Renal cortex interstitium (tissue), 11 donors: Measurements from ENCODE around the gene FLACC1. TPM values are rescaled to one million over a fixed set of nuclear protein-coding genes. Genes with fewer than 3 reads are reported as not detected.
"Not testable (repeated sequence)": the region's sequence is repeated elsewhere in the genome, so short reads cannot be mapped to it uniquely, and the experiment has no call there.

ENCODE experiments used
- DNase-seq, 11 donors: peaks; one replicate each; pipeline ENCODE4 v3.0.0-alpha.2; 2013; ENCODE audit warnings: low read depth in 9 of 11, low spot score in 4 of 11; ENCODE audit errors: extremely low read depth in 1 of 11
- polyA plus RNA-seq, 3 donors: library from polyadenylated mRNA; unstranded; fragments of 120-200 nt; gene quantifications; one replicate each; pipeline ENCODE4 v1.2.1, GENCODE V29; 2013; ENCODE audit not compliant: insufficient read length in 3 of 3

The FLACC1 gene
- polyA plus RNA-seq, 3 donors, result 2.0 to 5.5 (median 2.4) TPM

DNA sequence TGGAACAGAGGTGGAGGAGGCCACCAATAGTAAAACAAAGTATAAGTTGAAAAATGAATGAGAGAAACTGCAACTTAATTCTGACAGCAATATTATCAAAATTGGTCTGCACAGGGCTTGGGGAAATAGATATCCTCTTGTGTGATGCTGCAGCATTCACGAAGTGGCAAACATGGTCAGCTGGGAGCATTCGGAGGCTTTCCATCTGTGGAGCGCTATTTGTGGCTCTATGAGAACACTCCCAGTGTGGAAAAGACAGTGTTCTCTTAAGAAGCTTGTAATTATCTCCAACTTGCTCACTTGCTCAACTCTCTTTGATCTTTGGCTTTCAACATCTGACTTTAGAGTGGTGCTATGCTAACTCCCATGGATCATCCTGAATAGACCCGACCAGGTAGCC lies 3.1 kb upstream of the FLACC1 start:
- no peak for DNase-seq

DNA sequence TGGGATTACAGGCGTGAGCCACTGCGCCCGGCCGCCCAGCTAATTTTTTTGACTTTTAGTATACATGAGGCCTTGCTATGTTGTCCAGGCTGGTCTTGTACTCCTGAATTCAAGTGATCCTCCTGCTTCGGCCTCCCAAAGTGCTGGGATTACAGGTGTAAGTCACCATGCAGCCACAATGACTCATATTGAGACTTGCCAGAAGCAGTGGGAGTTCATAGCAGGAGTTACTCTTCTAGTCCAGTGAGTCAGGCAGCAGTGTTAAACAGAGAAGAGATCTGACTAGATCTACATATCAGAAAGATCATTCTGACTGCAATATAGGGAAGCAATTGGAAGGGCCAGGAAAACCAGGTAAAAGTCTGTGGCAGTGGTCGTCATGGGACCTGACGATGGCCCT lies 1.5 kb upstream of the FLACC1 start:
- DNase-seq, result no peak

DNA sequence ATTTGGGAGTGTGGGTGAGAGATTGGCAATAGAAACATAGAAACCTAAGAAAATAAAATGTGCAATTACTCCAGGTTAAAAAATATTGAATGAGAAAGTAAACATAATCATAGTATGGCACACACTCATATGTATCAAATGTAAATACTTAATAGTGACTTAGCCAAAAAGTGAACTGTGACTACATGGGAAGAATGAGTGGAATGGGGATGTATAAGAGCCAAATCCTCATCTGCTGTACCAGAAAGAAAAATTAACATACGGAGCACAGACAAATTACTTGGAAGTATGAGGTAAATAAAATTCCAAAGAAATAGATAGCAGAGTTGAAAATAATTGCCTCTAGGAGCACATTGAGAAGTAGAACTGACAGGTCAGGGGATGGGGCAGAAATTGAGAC lies 4.0 kb downstream of the FLACC1 start:
- DNase-seq, result no peak

DNA sequence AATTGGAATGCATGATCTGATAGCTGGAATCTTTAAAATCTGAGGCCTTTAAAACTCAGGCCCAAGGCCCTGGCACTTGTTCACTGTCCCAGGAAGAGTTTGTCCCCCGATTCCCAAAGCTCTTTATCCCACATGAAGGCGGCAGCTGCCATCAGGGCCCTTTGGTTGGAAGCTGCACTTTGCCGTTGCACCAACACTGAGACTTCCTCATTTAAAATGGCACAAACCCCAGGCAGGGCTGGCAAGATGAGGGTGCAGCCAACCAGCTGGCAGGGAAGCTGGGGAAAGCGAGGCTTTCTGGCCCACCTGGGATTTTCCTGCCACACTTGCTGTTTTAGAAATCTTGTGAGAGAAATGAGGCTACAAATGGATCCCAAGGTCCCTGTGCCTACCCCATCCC lies 6.3 kb downstream of the FLACC1 start:
- no peak for DNase-seq

DNA sequence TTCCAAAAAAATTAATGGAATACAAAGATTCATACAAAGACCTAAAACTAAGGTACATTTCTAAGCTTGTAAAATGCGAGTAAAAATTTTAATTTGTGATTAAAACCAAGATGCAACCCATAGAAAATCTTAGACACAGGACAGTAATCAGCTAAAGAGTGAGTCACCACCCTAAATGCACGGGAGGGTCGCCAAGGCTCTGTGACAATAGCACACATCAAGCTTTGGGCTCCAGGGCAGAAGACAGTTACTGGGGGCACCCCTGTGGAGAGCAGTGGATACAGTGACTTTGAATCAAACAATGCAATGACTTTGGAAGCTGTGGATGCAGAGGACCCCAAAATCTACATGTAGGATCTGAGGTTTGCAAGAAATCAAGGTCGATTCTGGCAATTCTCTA lies 7.5 kb downstream of the FLACC1 start:
- no peak for DNase-seq

DNA sequence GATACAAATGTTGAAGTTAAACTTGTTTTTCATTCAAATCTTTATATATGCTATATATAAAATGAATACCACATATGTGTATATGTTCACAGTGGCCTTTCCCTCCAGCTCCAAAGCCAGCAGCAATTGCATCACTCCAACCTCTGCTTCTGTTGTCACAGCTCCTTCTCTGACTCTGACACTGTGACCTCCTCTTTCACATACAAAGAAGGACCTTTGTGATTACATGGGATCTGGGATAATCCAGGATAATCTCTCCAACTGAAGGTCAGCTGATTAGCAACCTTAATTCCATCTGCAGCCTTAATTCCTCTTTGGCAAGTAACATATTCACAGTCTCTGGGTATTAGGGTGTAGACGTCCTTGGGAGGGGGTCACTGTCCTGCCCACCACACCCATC lies 8.4 kb downstream of the FLACC1 start:
- no peak for DNase-seq

DNA sequence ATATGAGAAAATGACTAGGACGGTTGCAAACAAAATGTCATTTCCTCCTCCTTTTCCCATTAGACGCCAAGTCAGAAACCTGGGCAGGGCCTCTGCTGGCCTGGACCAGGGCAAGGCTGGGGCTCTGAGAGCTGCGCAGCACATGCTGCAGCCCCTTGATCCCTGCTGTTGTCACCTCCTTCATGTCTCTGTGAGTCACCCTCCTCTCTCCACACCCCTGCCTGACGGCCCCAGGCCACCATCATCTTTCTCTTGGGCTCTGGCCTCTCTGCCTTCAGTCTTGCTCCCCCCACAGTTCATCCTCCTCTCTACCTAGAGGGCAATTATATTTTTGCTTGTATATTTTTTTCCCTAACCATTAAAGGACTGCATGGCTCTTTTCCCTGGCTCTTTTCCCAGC lies 10.0 kb downstream of the FLACC1 start:
- no peak for DNase-seq

DNA sequence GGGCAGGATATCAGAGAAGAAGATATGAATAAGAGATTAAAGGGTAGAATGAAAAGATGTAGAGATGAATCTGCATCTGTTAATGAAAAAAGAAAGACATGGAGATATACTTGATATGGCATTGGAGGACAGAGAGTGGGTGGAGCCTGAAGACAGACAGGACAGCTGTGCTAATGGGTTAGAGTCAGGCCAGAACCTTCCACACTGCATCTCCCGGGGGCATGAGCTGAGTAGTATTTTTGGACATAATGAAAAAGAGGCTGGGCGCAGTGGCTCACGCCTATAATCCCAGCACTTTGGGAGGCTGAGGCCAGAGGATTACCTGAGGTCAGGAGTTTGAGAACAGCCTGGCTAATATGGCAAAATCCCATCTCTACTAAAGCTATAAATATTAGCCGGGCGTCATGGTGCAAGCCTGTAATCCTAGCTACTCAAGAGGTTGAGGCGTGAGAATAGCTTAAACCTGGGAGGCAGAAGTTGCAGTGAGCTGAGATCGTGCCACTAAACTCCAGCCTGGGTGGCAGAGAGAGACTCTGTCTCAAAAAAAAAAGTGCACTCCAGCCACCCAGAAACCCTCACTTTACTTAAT lies 11.4 kb downstream of the FLACC1 start:
- no peak for DNase-seq

DNA sequence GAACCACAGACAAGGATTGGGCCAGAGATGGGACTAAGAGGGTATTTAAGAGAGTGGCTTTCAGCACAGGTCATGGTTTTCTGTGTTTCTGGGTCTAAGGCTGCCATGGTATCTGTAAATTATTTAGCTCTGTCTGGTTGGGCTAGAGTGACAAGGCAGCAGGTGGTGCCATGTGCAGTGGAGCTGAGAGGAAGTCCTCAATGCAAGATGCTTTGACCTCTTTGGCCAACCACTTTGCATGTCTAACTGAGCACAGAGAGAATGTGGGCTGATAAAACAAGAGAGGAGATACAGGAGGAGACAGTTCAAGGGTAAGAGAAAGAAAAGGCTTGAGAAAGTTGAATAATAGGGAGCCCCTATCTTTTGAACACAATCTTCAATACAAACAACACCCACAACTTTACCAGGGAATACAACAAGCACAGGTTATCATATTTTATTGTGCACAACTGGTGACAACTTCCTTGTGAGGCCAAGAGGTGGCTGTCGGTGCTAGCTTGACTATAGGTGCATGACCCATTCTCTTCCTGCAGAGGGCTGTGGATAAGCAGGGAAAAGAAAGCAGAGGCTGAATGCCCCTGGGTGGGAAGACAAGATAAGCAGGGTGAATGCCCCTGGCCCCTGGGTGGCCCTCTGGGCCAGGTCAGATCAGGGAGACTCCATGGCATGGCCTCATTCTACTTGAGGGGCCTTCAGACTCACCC lies 12.3 kb downstream of the FLACC1 start:
- no peak for DNase-seq

DNA sequence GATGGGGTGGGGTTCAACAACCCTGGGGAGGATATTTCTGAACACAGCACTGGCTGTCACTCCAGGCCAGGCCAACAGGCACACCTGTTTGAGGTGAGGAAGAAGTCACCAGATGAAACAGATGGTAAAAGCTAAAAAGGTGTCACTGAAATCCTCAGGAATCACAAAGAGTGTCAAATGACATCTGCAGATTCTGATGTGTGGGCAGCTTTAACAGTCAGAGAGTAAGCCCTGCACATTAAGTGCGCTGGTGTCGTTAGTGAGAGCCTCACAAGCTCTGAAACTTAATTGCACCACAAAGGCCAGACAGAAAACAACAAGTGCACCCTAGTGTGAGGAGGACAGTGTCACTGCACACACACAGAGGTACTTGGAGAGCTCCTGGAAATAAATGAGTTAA lies 13.6 kb downstream of the FLACC1 start:
- no peak for DNase-seq

DNA sequence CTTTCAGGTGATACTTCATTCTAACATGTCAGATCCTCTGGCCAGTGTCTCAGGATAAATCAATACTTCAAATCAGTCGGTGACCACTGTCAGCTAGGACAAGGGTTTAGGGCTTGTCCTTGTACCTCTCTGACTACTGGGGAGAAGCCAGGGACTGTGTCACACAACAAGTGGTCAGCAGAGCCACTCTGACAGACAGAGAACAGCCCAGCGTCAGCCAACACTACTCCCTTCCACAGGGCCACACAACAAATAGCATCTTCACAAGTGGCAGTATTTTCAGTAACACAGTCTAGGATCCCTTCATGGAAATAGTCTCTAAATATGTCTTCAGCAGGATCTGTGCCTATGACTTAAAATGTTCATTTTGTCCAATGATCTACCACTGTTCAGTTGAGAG lies 14.2 kb downstream of the FLACC1 start:
- DNase-seq, result no peak

DNA sequence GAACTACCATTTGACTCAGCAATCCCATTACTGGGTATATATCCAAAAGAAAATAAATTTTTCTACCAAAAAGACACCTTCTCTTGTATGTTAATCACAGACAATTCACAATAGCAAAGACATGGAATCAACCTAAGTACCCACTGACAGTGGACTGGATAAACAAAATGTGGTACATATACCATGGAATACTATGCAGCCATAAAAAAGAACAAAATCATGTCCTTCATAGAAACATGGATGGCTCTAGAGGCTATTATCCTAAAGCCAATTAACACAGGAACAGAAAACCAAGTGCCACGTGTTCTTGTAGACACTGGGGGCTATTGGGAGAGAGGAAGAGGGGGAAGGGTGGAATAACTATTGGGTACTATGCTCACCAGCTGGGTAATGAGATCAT lies 27.7 kb downstream of the FLACC1 start:
- DNase-seq, result no peak

DNA sequence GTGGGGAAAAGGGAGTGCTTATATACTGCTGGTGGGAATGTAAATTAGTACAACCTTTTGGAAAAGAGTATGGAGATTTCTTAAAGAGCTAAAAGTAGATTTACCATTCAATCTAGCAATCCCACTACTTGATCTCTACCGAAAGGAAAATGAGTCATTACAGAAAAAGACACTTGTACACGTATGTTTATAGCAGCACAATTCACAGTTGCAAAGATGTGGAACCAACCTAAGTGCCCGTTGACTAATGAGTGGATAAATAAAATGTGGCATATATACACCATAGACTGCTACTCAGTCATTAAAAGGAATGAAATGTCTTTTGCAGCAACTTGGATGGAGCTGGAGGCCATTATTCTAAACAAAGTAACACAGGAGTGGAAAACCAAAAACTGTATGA lies 29.5 kb downstream of the FLACC1 start:
- no peak for DNase-seq

DNA sequence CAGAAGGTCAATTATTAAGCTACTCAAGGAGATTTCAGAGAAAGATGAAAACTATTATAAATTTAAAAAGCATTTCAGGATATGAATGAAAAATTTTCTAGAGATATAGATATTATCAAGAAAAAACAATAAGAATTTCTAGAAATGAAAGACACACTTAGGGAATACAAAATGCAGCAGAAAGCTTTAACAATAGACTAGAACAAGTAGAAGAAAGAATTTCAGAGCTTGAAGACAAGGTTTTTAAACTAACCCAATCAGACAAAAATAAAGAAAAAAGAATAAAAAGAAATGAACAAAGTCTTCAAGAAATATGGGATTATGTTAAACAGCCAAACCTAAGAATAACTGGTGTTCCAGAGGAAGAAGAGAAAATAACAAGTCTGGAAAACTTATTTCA lies 34.4 kb downstream of the FLACC1 start:
- DNase-seq, result no peak

DNA sequence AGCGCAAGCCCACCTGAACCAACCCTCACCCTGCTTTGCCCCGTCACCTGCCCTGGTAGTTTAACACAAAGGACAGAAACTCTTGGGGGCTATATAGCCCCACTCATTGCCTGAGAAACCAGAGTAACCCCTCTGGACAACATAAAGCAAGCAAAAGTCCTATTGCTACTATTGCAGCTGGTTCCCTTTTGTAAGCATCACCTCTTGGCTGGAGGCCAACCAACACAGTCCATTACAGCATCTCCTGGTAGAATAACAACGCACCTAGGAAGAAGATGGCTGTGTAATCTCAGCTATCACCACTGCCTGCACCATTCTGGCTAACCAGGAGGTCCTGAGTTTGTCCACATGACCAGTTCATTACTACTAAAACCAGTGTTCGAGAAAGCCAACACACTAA lies 36.4 kb downstream of the FLACC1 start:
- DNase-seq, result no peak

DNA sequence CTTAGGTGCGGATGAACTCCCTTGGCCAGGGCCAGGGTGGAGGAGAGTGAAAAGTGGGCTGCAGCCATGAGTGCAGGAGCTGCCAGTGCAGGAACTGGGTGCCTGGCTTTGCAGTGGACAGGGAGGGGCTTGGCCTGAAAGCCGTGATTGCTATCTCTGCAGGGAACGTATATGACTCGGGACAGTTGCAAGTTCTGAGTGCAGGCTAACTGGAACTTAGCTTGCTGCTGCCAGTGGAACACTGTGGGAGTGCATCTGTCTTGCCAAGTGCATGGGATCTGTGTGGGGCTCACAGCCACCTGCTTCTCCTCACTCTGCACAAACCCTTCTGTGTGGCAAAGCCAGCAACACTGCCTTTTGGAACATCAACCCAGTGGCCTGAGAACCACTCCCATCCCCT lies 36.9 kb downstream of the FLACC1 start:
- DNase-seq, result no peak

DNA sequence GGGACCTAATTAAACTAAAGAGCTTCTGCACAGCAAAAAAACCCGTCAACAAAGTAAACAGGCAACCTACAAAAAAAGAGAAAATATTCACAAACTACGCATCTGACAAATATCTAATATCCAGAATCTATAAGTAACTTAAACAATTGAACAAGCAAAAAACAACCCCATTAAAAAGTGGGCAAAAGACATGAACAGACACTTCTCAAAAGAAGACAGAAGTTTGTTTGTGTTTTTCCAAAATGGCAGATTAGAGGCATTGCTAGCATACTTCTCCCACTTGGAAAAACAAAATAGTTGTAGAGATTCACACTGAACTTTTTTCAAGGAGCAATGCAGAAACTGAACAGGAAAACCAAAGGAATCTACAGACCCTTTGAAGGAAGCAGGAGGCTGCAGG lies 37.6 kb downstream of the FLACC1 start:
- DNase-seq, result no peak

DNA sequence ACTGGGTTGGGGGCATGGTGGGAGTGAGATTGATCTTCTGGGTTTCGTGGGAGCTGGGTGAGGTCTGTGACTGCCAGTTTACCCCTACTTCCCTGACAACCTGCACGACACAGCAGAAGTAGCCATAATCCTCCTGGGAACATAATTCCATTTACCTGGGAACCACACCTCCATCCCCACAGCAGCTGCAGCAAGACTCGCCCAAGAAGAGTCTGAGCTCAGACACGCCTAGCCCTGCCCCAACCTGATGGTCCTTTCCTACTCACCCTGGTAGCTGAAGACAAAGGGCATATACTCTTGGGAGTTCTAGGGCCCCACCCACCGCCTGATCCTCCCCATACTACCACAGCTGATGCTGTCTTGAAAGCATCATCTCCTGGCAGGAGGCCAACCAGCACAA lies 43.8 kb downstream of the FLACC1 start:
- no peak for DNase-seq

DNA sequence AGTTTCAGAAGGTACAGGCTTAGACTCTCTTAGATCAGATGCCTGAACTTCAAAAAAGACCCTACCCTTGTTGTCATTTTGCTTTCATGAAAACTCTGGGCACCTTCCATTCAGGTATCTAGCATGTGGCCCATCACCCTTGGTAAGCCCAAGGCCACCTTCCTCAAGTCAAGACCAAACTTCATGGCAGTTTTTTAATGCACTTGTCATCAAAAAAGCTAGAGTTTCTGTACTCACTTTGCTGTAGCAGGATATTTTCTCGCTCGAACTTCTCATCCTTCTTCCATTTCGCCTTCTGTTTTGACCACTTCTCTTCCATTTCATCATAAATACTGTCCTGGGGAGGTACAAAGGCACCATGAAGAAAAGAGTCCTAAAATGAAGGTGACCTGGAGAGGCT lies 48.2 kb downstream of the FLACC1 start:
- DNase-seq, result no peak

DNA sequence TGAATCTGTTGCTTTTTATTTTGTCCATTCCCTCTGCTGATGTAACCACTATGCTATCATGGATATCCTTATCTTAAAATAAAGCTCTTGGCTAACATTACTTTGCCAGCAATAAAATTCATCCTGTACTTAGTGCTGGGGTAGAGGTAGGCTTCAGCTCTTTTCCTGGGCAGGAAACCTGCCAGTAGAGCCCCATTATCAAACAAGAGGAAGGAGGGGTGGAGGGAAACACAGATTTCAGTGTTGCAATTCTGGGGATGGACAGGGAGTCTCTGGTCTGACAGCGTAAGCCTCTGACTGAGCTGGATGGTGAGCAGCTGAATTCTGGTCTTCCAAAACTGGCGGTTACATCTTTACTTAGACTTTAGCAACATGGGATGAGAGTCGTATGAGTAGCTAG lies 49.3 kb downstream of the FLACC1 start:
- DNase-seq, result no peak

DNA sequence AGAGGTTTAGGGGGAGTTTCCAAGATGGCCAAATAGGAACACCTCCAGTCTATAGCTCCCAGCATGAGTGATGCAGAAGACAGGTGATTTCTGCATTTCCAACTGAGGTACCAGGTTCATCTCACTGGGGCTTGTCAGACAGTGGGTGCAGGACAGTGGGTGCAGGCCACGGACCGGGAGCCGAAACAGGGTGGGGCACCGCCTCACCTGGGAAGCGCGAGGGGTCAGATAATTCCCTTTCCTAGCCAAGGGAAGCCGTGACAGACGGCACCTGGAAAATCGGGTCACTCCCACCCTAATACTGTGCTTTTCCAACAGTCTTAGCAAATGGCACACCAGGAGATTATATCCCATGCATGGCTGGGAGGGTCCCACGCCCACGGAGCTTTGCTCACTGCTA lies 57.2 kb downstream of the FLACC1 start:
- DNase-seq, result not testable (repeated sequence)
